NCI-H226 (cell line): Measurements from ENCODE around the gene SORCS2.

Experiments used
- DNase-seq: peaks from one replicate; pipeline ENCODE4 v3.0.0-alpha.2; 2015

Gene SORCS2

DNA sequence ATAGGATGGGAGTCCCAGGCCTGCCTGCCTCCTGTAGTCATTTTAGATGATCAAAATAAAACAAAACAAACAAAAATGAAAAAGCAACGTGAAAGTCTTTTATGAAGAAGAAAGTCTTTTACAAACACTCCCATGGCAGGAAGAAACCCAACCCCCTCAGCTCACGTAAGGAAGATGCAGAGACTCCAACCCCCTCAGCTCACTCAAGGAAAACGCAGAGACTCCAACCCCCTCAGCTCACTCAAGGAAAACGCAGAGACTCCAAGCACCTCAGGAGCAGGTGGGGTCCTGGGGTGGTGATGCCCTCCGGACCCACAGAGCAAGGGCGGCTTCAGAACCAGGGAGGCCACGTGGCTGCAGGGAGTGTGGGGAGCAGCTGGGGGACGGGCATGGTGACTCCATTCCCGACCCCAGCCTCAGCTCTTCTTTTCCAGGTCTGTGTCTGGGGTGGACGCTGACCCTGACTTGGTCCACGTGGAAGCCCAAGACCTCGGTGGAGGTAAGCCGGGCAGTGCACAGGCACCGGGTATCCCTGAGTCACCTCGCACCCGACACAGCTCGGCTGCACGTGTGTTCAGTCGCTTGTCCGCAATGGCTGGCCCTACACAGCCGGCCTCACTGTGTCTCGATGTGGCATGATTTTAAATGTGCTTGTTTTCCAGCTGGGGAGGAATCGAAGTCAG lies 468.9 kb downstream of the SORCS2 start:
- no peak for DNase-seq

DNA sequence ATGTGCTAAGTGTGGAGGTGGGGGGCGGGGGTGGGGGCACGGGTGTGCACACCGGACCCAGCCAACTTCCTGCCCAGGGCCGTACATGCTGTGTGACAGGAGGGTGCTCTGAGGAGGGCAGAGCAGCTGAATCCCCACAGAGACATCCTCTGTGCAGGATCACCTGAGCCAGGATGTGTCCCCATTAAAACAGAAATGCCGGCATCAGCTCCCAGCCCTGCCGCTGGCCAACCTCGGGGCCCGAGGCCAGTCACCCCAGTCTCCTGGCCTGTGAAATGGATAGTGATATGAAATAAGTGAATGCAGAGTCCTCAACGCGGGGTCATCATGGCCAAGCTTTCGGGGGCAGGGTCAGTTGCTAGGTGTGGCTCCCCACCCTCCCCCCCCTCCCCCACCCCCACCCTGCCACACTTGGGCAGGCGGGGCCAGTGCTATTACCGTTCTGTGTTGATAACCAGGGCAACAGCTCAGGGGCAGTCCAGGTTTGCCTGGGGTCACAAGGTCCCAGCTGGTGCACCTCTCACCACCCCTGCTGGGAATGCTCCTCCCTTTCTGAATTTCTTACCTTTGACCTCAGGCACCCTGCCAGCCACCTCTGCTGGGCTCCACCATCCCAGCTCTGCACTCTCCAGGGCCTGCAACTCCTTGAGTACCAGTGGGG lies 469.6 kb downstream of the SORCS2 start:
- no peak for DNase-seq

DNA sequence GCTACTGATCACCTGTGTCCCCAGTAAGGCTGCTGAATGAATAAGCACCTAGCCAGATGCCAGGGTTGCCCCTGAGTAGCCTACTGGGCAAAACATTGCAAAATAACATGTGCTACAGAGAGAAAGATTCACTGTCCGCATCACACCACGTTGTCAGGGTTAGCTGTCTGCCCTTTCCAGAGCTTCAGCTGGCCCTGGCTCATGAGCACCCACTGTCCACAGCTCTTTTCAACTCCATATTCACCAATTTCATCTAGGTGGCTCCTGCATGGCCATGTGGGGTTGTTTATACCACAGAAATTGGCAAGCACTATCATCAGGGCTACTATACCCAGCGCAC lies 470.1 kb downstream of the SORCS2 start:
- no peak for DNase-seq

DNA sequence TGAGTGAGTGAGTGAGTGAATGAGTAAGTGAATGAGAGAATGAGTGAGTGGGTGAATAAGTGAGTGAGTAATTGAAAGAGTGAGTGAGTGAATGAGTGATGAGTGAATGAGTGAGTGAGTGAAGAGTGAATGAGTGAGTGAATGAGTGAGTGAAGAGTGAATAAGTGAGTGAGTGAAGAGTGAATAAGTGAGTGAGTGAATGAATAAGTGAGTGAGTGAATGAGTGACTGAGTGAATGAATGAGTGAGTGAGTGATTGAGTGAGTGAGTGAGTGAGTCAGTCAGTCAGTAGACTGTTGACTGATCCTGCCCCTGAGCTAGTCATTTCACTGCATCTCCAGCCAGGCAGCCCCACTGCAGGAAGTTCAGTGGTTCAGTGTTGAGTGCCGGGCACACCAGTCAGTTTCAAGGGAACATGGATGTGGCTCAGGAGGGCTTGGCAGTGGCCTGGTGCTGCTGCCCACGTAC lies 470.8 kb downstream of the SORCS2 start:
- no peak for DNase-seq

DNA sequence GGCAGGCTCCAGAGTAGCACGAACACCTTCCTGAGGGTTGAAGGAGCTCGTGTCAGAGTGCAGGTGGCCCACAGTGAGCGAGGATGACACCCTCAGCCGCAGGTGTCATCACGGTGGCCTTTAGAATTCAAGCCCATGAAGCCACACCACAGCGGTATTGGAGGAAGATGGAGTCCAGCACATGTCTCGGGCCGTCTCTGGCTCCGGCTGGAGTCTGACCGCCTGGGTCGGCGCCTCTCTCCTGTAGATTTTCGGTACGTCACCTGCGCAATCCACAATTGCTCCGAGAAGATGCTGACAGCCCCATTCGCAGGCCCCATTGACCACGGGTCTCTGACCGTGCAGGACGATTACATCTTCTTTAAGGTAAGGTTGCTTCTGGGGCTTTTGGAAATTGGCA lies 471.8 kb downstream of the SORCS2 start:
- no peak for DNase-seq

DNA sequence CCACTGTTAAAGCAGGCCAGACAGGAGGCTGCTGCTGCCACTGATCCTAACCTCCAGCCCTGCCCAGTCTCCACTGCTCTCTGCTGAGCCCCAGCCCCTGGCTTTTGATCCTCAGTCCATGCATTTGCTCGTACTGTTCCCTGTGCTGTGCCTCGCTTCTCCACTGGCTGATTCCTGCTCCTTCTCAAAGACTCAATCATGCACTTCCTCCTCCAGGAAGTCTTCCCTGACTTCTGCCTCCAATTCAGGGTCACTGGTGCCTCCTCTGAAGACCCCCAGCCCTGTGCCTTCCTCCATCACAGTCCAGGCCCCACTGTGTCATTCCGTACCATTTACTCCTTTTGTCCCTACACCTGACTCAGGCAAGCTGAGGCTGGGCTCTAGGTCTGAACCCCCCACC lies 473.0 kb downstream of the SORCS2 start:
- no peak for DNase-seq

DNA sequence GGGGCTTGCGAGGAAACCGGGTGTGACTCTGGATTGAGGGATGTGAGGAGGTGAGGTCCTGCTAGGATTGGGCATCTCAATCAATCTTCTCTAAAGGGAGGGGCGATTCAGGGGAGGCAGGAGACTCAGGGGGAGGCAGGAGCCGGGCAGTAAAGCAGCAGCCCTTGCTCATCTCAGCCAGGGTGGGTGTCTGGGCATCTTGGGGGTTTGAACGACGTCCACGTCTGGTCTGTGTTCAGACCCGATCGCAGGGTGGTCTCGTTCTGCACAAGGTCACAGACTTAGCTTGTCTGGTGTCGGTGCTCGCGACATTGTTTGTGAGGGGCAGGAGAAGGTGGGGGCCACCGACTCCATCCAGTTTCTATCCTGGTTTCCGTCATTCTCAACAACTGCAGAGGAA lies 473.7 kb downstream of the SORCS2 start:
- DNase-seq, result no peak

DNA sequence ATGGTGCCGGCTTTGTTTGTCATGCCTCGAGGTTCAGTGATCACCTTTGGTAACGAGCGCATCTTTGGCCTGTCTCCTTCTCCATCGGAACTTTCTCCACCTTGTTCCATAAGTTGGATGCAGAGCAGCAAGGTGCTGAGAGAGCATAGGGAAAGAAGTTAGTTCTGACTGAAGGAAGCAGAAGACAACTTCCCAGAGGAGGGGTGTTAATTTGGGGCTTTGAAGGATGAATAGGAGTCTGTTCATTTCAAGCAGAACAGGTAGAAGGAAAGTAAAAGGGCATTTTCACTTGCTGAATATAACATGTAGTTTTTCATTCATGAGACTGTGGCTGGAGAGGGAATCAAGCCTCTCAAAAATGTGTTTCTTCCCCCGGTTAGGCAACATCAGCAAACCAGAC lies 474.4 kb downstream of the SORCS2 start:
- DNase-seq, result no peak

DNA sequence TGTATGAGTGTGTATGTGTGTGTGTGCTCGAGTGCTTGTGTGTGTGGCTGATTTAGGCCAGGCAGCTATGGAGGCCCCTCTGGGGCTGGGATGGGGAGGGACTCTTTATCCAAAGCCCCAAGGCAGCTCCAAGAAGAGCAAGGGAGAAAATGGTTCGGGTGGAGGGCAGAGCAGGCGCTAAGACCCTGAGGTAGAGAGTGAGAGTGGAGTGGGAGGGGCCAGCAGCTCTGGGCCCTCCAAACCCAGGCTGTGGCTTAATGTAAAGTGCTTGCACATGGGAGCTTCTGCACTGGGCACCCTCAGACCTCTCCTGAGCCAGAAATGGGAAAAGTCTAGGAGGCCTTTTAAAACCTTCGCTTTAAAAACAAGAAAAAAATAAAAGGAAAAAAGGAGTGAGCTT lies 475.9 kb downstream of the SORCS2 start:
- no peak for DNase-seq

DNA sequence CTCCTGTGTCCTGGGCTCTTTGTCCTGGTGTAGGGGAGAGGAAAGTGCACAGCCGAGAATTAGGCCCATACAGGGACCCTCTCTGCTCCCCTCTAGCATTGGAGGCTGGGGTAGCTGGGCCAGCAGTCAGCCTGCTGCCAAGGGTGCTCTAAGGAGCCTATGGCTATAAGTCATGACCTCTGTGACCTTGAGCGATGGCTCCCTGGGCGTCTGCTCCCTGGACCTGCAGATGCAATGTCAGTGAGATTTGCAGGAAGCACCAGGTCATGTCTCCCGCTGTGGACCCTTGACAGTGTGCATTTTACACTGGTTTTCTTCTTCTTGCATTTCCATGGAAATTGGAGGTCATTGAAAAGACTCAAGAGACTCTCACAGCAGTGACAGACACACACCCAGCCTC lies 476.5 kb downstream of the SORCS2 start:
- DNase-seq, result no peak

DNA sequence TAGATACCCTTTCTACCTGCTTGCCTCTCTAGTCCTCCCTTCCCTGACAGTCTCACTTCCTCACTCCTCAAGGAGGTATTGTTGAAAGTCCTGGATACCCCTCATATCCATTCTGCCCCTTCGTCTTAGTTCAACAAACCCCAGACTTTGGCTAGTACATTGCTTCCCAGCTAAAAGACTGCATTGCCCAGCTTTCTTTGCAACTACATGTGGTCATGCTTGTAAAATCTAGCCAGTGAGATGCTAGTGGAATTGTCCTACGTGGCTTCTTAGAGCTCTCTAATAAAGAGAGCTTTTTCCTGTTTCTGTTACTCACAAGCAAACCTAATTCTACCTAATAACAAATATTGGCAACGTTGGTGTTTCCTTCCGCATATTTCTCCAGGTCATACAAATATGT lies 480.3 kb downstream of the SORCS2 start:
- no peak for DNase-seq

DNA sequence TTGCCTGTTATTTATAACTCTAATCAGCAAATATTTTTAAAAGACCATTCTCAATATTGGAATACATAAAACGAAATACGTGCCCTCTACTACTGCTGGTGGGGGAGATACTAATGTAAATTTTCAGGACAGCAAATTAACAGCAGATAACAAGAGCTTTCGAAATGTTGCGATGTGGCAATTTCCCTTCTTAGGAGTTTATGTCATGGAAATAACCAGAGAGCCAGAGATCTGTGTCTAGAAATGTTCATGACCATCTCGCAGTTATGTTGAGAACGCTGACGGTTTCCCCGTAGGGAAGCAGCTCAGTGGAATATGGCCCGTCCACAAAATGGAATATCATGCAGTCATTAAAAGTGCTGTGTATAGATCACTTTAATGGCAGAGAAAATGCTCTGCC lies 480.8 kb downstream of the SORCS2 start:
- no peak for DNase-seq

DNA sequence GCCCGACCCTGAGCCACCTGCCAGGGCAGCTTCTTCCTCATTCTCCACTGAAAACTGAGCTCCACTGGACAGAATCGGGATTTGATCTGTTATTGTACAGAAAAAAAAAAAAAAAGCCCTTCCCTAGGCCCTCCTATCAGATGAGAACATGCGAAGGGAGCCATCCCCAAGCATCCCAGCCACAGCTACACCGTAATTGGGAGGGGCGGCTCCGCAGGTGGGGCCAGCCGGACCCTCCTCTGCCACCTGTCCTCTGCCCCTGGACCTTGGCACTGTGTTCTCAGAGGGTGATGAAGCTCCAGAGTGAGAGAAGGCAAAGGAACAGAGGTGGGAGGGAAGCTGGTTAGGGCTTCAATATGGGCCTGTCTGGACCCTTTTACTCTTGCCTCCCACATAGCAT lies 482.4 kb downstream of the SORCS2 start:
- DNase-seq, result no peak

DNA sequence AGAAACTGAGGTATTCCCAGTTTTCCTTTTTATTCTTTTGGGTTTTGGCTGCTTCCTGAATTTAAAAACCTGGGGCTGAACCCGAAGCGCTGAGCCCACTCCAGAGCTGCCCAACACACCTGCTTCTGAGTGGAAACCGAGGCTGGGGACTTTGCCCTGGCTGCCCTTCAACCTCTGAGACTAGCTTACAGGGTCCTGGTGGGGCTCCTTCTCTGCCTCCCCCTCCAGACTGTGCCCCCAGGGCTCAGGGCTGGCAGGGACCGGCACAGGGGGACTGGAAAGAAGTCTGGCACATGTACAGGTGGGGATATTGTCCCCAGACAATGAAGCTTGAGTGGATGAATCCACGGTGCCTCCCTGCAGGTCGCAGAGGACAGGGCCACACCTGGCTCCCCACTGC lies 482.8 kb downstream of the SORCS2 start:
- DNase-seq, result no peak

DNA sequence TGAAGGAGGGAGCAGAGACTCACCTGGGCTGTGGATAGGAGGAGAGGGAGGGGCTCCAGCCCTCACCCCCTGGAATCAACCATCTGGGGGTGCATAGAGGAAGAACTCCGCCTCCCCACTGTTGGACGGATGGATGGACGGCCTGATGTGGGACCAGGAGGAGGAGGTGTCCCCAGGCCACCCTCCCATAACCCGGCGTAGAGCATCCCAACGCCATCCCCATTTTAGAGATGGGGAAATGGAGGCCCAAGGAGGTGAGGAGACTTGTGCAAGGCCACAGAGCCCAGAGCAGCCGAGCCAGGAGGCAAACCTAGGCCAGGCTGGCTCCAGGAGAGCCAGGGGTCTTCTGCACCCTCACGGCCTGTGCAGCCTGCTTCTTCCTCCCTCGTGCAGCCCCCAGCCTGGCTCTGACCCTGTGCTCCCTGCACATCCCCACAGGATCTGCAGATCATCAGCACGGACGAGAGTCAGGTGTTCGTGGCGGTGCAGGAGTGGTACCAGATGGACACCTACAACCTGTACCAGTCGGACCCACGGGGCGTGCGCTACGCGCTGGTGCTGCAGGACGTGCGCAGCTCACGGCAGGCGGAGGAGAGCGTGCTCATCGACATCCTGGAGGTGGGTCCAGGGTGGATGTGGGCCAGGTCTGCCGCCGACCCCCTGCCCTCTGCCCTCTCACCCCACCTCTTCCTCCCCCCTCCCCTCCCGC lies 483.4 kb downstream of the SORCS2 start:
- no peak for DNase-seq

DNA sequence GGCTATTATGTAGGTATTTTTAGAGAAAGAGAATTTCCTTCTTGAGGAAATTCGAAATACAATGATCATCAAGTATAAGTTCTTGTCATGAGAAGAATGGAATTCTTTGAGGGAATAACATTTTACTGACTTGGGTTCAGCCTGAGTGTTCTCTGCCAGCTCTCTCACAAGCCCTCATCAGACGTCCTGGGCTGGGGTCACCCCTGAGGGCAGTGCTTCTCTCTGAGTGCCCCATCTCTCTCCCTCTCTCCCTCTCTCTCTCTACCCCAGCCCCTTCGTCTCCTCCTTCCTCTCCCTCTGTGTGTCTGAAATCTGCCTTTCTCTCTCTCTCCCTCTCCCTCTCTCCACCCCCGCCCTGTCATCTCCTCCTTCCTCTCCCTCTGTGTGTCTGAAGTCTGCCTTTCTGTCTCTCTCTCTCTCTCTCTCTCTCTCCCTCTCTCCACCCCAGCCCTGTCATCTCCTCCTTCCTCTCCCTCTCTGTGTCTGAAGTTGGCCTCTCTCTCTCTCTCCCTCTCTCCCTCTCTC lies 484.1 kb downstream of the SORCS2 start:
- DNase-seq, result no peak

DNA sequence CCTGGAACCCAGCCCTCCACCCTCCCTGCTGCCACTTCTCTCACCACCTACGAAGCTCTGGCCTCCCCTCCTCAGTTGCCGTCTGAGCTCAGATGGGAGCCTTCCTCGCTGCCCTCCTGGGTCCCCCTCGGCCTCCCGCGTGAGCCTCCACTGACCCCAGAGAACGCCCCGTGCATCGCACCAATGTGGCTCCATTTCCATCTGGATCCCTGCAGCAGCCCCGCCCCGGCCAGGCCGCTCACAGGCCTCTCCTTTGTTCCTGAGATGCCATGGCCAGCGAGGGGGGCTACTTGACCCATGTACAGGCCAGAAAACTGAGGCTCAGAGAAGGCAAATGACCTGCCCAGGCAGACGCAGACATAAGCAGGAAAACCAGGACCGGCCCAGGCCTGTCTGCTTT lies 484.7 kb downstream of the SORCS2 start:
- no peak for DNase-seq

DNA sequence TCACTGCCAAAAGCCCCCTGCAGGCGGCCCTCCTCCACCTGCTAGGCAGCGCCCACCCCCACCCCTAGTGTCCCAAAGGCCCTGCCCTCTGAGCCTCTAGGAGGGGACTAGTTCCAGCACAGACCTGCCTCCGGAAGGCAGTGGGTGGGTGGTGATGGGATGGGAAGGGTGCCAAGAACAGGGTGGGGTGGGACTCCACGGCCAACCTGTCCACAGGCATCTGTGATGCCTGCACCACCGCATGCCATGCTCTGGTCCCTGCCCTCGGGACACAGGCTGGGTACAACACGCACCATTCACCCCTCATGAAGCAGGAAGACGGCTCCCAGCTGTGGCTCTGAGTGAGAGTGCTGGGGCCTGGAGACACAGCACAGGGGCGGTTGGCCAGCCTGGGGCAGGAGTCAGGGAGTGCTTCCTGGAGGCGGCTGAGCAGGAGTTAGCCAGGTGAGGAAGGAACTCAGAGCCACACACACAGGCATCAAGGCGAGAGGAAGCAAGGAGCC lies 485.5 kb downstream of the SORCS2 start:
- DNase-seq, result no peak

DNA sequence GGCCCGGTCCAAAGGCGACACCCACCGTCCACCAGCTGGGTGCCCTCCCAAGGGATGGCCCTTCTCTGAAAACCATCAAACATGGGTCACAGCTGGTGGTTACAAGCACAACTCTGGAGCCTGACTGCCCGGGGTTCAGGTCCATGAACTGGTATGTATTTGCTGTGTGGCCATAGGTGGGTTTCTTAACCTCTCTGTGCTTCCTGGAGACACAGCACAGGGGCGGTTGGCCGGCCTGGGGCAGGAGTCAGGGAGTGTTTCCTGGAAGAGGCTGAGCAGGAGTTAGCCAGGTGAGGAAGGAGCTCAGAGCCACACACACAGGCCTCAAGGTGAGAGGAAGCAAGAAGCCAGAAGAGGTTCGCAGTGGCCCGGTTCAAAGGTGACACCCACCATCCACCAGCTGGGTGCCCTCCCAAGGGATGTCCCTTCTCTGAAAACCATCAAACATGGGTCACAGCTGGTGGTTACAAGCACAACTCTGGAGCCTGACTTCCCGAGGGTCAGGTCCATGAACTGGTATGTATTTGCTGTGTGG lies 486.0 kb downstream of the SORCS2 start:
- DNase-seq, result no peak

DNA sequence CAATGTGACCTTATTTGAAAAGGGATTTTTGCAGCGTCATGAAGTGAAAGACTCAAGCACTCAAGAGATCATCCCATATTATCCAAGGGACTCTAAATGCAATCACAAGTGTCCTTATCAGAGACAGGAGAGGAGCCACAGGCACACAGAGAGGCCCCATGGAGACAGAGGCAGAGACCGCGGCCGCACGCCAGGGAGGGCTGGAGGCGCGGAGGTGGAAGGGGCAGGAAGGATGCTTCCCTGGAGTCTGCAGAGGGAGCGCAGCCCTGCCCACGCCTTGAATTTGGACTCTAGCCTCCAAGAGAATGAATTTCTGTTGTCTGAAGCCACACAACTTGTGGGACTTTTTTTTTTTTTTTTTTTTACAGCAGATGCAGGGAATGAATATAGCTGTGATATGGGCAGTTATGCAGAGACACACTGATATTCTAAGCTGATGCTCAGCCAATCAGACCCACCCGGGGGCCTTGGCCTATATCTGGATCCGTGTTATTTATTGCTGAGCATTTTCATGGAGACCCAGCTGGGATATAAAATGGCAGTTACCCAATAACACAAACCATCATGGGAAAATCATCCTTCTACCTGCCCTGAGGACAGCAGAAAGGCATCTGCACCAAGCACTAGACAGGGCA lies 487.2 kb downstream of the SORCS2 start:
- no peak for DNase-seq

DNA sequence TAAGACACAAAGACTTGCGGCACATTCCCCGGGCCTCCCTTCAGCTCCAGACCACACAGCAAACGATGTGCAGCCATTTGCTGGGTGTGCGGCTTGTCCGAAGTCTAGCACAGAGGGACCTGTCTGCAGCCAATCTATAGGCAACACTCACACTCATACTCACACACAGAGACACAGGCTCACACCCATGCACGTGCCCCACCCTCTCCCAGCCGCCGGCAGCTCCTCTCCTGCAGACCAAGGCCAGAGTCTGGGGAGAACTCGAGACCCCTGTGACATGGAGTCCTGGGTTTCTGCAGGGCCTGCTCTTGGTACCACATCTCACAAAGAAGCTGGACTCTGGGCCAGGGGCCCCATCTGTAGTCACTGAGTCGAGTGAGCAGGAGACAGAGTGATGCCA lies 487.8 kb downstream of the SORCS2 start:
- DNase-seq, result no peak

DNA sequence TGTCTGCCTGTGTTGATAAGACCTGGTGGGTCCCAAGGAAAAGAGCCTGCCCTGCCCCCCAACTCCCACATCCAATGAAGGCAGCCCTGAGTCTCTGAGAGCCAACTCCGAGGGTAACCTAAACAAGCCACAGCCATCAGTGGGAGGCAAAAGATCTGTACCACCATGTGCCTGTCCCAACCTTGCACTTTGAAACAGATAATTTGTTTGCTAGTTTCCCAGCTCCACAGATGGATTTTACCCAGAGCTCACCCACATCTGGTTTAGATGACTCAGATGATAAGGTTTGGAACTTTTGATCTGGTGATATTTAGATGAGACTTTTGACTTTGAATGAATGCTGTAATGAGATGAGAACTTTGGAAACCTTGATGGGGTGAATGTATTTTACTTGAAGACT lies 488.4 kb downstream of the SORCS2 start:
- no peak for DNase-seq

DNA sequence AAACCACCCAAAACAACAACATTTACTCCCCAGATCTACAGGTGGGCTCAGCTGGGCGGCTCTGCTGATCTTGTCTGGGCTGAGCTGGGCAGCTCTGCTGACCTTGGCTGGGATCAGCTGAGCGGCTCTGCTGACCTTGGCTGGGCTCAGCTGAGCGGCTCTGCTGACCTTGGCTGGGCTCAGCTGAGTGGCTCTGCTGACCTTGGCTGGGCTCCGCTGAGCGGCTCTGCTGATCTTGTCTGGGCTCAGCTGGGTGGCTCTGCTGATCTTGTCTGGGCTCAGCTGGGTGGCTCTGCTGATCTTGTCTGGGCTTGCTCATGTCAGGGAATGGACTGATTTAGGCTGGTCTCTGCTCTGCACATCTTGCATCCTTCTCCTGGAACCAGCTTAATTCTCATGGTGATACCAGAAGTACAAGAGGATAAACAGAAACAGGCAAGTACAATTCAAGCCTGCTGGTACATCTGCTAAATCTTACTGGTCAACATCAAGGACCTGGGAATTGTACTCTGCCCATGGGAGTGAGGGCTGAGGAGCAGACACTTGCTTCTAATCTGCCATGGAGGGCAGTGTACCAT lies 490.9 kb downstream of the SORCS2 start:
- no peak for DNase-seq
